PC-9 (cell line): Measurements from ENCODE around the gene CHRNA4. TPM values are rescaled to one million over a fixed set of nuclear protein-coding genes. Genes with fewer than 3 reads are reported as not detected.

ENCODE experiments used
- BruUV-seq: library from RNA; stranded (reverse); fragments of 400-500 nt; replicated peaks from 2 replicates; lab custom pipeline; 2021; lab: Mats Ljungman, UMichigan
- CTCF ChIA-PET: fragments of 300-600 bp; sonication (Branson Sonifier 250); formaldehyde crosslinking; loops from one replicate; lab custom pipeline; 2022; ENCODE audit warnings: antibody characterized with exemption; lab: Charles Lee
- POLR2A ChIA-PET: fragments of 300-600 bp; sonication (Branson Sonifier 250); formaldehyde crosslinking; loops from one replicate; lab custom pipeline; 2022; ENCODE audit warnings: antibody characterized with exemption; ENCODE audit not compliant: unreplicated experiment; lab: Charles Lee
- DNase-seq, 2 experiments: peaks; one replicate each; pipeline versions ENCODE4 v3.0.0 to v3.0.0-alpha.2; 2015 to 2022; ENCODE audit warnings: mixed read lengths in 1 of 2
- H2AFZ ChIP-seq: fragments of 200-600 bp; sonication (generic); 2 replicates; pipeline ENCODE4 v1.8.1; 2017; ENCODE audit warnings: antibody characterized with exemption
- H3F3A ChIP-seq: fragments of 200-600 bp; sonication (generic); 2 replicates; pipeline ENCODE4 v1.8.1; 2017; ENCODE audit warnings: antibody characterized with exemption, mild to moderate bottlenecking, low read depth; ENCODE audit not compliant: insufficient read depth
- H3K27ac ChIP-seq: fragments of 200-600 bp; sonication (generic); 2 replicates; pipeline ENCODE4 v1.6.1; 2016; ENCODE audit warnings: mixed run types
- H3K27me3 ChIP-seq: fragments of 200-600 bp; sonication (generic); 2 replicates; pipeline ENCODE4 v1.6.1; 2016; ENCODE audit warnings: low read depth, mixed run types; ENCODE audit not compliant: insufficient read depth
- H3K36me3 ChIP-seq: fragments of 200-600 bp; sonication (generic); 2 replicates; pipeline ENCODE4 v1.6.1; 2016; ENCODE audit warnings: low read depth, mixed run types
- H3K4me1 ChIP-seq: fragments of 200-600 bp; sonication (generic); replicated peaks from 2 replicates; pipeline ENCODE4 v1.6.1; 2016; ENCODE audit warnings: mixed run types; ENCODE audit not compliant: insufficient read depth
- H3K4me2 ChIP-seq: fragments of 200-600 bp; sonication (generic); 2 replicates; pipeline ENCODE4 v1.6.1; 2017; ENCODE audit warnings: mixed run types
- H3K4me3 ChIP-seq: fragments of 200-600 bp; sonication (generic); 2 replicates; pipeline ENCODE4 v1.6.1; 2016; ENCODE audit warnings: mixed run types
- H3K79me2 ChIP-seq: fragments of 200-600 bp; sonication (generic); 2 replicates; pipeline ENCODE4 v1.6.1; 2017; ENCODE audit warnings: low read depth, mixed run types
- H3K9me2 ChIP-seq: fragments of 200-600 bp; sonication (generic); 2 replicates; pipeline ENCODE4 v1.8.1; 2017; ENCODE audit warnings: mild to moderate bottlenecking; ENCODE audit not compliant: insufficient read depth
- H3K9me3 ChIP-seq: fragments of 200-600 bp; sonication (generic); 2 replicates; pipeline ENCODE4 v1.8.1; 2016; ENCODE audit warnings: low read depth; ENCODE audit not compliant: insufficient read depth
- H4K20me1 ChIP-seq: fragments of 200-600 bp; sonication (generic); 2 replicates; pipeline ENCODE4 v1.8.1; 2017; ENCODE audit not compliant: insufficient read depth
- EZH2 ChIP-seq: fragments of 200-600 bp; sonication (generic); IDR thresholded peaks from 2 replicates; pipeline ENCODE4 v1.8.0; 2017; ENCODE audit warnings: antibody characterized with exemption, low read depth
- intact Hi-C: fragments of 100-400 bp; cut with micrococcal nuclease; formaldehyde crosslinking; loops from one replicate; pipeline ENCODE4 v1.10.0; 2022; ENCODE audit not compliant: unreplicated experiment
- total RNA-seq: library from RNA; stranded (reverse); gene quantifications from 2 replicates; pipeline ENCODE4 v1.2.3, GENCODE V29; 2021
- TF ChIP-seq, protein P1 (sequence below): fragments of 200-600 bp; sonication (generic); conservative IDR thresholded peaks from 2 replicates; pipeline ENCODE4 v1.6.1; 2017; ENCODE audit warnings: mixed run types, antibody characterized with exemption, mild to moderate bottlenecking, moderate library complexity

CHRNA4 gene
- total RNA-seq, 1 experiment from 2014 or later, result not detected

DNA sequence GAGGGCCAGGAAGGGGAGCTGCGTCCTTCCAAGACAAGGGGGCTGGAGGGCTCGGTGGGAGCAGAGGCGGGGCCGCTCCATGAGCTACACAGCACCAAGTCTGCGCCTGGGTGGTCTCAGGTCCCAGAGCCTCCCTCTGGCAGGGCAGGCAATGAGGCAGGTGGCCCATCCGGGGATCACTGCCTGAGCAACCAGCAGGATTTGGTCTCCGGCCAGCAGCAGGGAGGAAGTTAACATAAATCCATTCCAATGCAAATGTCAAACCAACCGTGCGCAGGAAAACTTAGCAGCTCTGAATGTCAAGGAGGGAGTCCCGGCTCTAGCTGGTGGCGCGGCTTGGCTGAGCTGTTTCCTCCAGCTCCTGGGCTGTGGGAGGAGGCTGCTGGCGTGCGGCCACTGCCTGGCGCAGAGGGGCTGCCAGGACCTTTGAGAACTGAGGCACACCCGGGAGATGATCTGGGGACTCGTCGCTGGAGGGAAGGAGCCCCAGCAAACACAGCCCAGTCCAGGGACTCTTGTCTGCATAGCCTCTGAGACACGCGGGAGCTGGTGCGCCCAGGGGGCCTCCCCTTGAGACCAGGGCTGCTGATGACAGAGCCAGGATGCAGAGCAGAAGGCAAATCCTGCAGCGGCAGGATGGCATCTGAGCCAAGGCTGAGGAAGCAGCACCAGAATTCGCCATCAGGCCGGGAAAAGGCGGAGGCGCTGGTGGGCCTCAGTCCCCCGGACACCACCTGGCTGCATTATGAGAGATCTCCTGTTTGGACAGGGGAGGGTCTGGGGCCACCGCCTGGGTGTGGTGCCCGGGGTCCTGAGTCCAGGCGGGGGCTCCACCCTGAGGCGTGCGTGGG lies 33.1 kb upstream of the CHRNA4 start:
- no peaks in the 10 kb centered on the region for H3K79me2 ChIP-seq
- 0 out of 2 replicates have a peak, but pooled peaks cover 3% of the 10 kb centered on the region for H4K20me1 ChIP-seq
- H3K27me3 ChIP-seq, result peaks cover 98% of the 10 kb centered on the region
- H3K4me1 ChIP-seq, result no peaks in the 10 kb centered on the region
- no peak overlapping the region for H3K27ac ChIP-seq
- H3K36me3 ChIP-seq, result no peaks in the 10 kb centered on the region
- no peak overlapping the region for H3K4me3 ChIP-seq
- ChIA-PET POLR2A (interaction anchor here (0.6 kb wide), 1 partner anchor 32 kb away, joined by 4 read pairs; no protein-coding TSS in a partner anchor), CTCF (no interaction called here)
- no peak for DNase-seq
- intact Hi-C loops, result no loop called here
- TF ChIP-seq EZH2, result no peak
- TF ChIP-seq, protein P1, sequence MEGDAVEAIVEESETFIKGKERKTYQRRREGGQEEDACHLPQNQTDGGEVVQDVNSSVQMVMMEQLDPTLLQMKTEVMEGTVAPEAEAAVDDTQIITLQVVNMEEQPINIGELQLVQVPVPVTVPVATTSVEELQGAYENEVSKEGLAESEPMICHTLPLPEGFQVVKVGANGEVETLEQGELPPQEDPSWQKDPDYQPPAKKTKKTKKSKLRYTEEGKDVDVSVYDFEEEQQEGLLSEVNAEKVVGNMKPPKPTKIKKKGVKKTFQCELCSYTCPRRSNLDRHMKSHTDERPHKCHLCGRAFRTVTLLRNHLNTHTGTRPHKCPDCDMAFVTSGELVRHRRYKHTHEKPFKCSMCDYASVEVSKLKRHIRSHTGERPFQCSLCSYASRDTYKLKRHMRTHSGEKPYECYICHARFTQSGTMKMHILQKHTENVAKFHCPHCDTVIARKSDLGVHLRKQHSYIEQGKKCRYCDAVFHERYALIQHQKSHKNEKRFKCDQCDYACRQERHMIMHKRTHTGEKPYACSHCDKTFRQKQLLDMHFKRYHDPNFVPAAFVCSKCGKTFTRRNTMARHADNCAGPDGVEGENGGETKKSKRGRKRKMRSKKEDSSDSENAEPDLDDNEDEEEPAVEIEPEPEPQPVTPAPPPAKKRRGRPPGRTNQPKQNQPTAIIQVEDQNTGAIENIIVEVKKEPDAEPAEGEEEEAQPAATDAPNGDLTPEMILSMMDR, result no peak
- no TSS peak for BruUV-seq
- H3F3A ChIP-seq, result no peaks in the 10 kb centered on the region
- H2AFZ ChIP-seq, result no peak overlapping the region
- H3K9me2 ChIP-seq, result no peaks in the 10 kb centered on the region
- no peak overlapping the region for H3K4me2 ChIP-seq
- no peaks in the 10 kb centered on the region for H3K9me3 ChIP-seq

DNA sequence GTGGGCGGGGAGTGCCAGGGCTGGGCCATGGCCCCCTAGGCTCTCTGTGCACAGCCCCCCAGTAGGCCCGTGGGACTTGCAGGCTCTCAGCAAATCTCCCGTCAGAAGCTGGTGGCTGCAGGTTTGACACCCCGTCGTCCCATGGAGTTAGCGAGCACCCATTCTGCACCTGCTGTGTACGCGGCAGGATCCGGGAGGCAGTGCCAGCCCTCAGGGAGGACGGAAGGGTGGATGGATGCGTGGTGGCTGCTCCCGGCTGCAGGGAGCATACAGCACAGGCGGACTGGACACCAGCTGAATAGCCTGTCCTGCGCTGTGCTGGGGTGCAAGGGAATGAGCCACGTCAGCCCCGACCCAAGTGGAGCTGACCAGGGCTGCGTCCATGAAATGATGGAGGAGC lies 32.4 kb upstream of the CHRNA4 start:
- no peak for DNase-seq
- H3K36me3 ChIP-seq, result no peaks in the 10 kb centered on the region
- BruUV-seq, result no TSS peak
- H3K4me3 ChIP-seq, result no peak overlapping the region
- no peak overlapping the region for H2AFZ ChIP-seq
- 0 out of 2 replicates have a peak, but pooled peaks cover 2% of the 10 kb centered on the region for H3K9me3 ChIP-seq
- no peaks in the 10 kb centered on the region for H3F3A ChIP-seq
- intact Hi-C loops, result no loop called here
- CTCF ChIA-PET, result no interaction called here
- H3K9me2 ChIP-seq, result no peaks in the 10 kb centered on the region
- H3K79me2 ChIP-seq, result no peaks in the 10 kb centered on the region
- H3K4me2 ChIP-seq, result no peak overlapping the region
- H3K27me3 ChIP-seq, result peaks cover 98% of the 10 kb centered on the region
- H3K27ac ChIP-seq, result no peak overlapping the region
- 0 out of 2 replicates have a peak, but pooled peaks cover 3% of the 10 kb centered on the region for H4K20me1 ChIP-seq
- H3K4me1 ChIP-seq, result no peaks in the 10 kb centered on the region
- TF ChIP-seq, protein P1, result no peak
- TF ChIP-seq EZH2, result no peak
- POLR2A ChIA-PET, result interaction anchor here (0.6 kb wide), 1 partner anchor 31 kb away, joined by 4 read pairs; no protein-coding TSS in a partner anchor

GRCh38 chr20:63392465-63393365 lies 31.6 kb upstream of the CHRNA4 start:
- ChIA-PET POLR2A (no interaction called here), CTCF (no interaction called here)
- H3K27ac ChIP-seq, result no peak overlapping the region

More at GRCh38 chr20:63392465-63393365, 31.6 kb upstream of the CHRNA4 start:
- Histone ChIP-seq H3K9me3 (0 out of 2 replicates have a peak, but pooled peaks cover 9% of the 10 kb centered on the region), H3K4me2 (no peak overlapping the region), H3K9me2 (no peaks in the 10 kb centered on the region), H2AFZ (no peak overlapping the region), H3K4me3 (no peak overlapping the region), H3K79me2 (no peaks in the 10 kb centered on the region), H4K20me1 (0 out of 2 replicates have a peak, but pooled peaks cover 3% of the 10 kb centered on the region), H3K36me3 (no peaks in the 10 kb centered on the region), H3K27me3 (peaks cover 95% of the 10 kb centered on the region), H3F3A (peaks cover 3% of the 10 kb centered on the region), H3K4me1 (no peaks in the 10 kb centered on the region)
- BruUV-seq, result no TSS peak
- TF ChIP-seq, protein P1, result no peak
- TF ChIP-seq EZH2, result no peak
- DNase-seq, result no peak
- intact Hi-C loops, result no loop called here
